Smooth muscle cell (in vitro differentiated cells): ENCODE results near the gene FOXN3. TPM values are rescaled to one million over a fixed set of nuclear protein-coding genes. Genes with fewer than 3 reads are reported as not detected.

ENCODE experiments used
- DNase-seq: peaks from one replicate; lab custom pipeline; 2025; ENCODE audit not compliant: unreplicated experiment; lab: John Stamatoyannopoulos, UW
- H2AFZ ChIP-seq: fragments of 200-600 bp; sonication (generic); 2 replicates; pipeline ENCODE4 v1.6.0; 2016; ENCODE audit warnings: antibody characterized with exemption, low read depth, mild to moderate bottlenecking
- H3F3A ChIP-seq: fragments of 200-600 bp; sonication (generic); 2 replicates; pipeline ENCODE4 v1.6.0; 2017; ENCODE audit warnings: antibody characterized with exemption, low read depth
- H3K27ac ChIP-seq: fragments of 200-600 bp; sonication (generic); 2 replicates; pipeline ENCODE4 v1.5.1; 2016; ENCODE audit warnings: low read depth, mild to moderate bottlenecking
- H3K27me3 ChIP-seq: fragments of 200-600 bp; sonication (generic); 2 replicates; pipeline ENCODE4 v1.6.1; 2016; ENCODE audit warnings: low read depth, mild to moderate bottlenecking
- H3K36me3 ChIP-seq: fragments of 200-600 bp; sonication (generic); 2 replicates; pipeline ENCODE4 v1.5.1; 2016; ENCODE audit warnings: low read depth
- H3K4me1 ChIP-seq: fragments of 200-600 bp; sonication (generic); 2 replicates; pipeline ENCODE4 v1.5.1; 2016; ENCODE audit warnings: low read depth
- H3K4me2 ChIP-seq: fragments of 200-600 bp; sonication (generic); 2 replicates; pipeline ENCODE4 v1.6.0; 2016; ENCODE audit warnings: mild to moderate bottlenecking
- H3K4me3 ChIP-seq: fragments of 200-600 bp; sonication (generic); 2 replicates; pipeline ENCODE4 v1.5.1; 2016; ENCODE audit warnings: mild to moderate bottlenecking
- H3K79me2 ChIP-seq: fragments of 200-600 bp; sonication (generic); 2 replicates; pipeline ENCODE4 v1.6.0; 2016; ENCODE audit warnings: low read depth, mild to moderate bottlenecking
- H3K9ac ChIP-seq: fragments of 200-600 bp; sonication (generic); 2 replicates; pipeline ENCODE4 v1.6.0; 2016; ENCODE audit warnings: low read depth
- H3K9me3 ChIP-seq: fragments of 200-600 bp; sonication (generic); replicated peaks from 2 replicates; pipeline ENCODE4 v1.5.1; 2016; ENCODE audit warnings: low read depth
- H4K20me1 ChIP-seq: fragments of 200-600 bp; sonication (generic); 2 replicates; pipeline ENCODE4 v1.6.0; 2016; ENCODE audit warnings: low read depth
- WGBS: methylation state at CpG from one replicate; pipeline ENCODE4 v1.1.7; 2016; ENCODE audit warnings: low lambda C conversion rate; 5-methylcytosine and 5-hydroxymethylcytosine counted together
- polyA plus RNA-seq: library from polyadenylated mRNA; unstranded; fragments of >200 nt; fragmentation: Nextera tagmentation; extraction: Ambion mirVana; gene quantifications from 2 replicates; pipeline ENCODE4 v1.2.1, GENCODE V29; 2016
- total RNA-seq: library from RNA; depleted of rRNA; stranded (reverse); fragments of >200 nt; gene quantifications from 2 replicates; pipeline ENCODE4 v1.2.3, GENCODE V29; 2014
- TF ChIP-seq, protein P1 (sequence below): fragments of 200-600 bp; sonication (generic); IDR thresholded peaks from 2 replicates; pipeline ENCODE4 v1.5.1; 2017; ENCODE audit warnings: borderline replicate concordance, mild to moderate bottlenecking, antibody characterized with exemption; ENCODE audit not compliant: insufficient read depth, poor library complexity, severe bottlenecking

Gene FOXN3
- total and polyA plus RNA-seq, 2 experiments from 2014 or later = 24.5 to 31.5 TPM

DNA sequence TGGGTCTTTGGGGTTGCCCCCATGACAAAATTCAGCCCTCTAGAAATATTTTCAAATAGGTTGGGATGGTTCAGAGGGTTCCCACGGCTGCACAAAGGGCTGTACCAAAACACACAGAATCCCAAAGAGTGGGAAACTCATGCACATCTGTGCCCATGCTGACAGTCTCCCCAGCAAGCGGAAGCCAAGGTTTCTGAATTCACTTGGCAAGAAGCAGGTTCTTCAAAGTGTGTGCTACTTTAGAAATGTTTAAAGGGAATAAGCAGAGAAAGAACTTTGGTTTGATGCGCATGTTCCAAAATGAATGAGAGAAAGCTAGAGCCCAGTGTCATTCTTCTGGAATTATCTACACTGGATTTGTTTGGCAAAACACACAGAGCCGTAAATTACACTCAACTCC, 46.7 kb downstream of the FOXN3 start:
- H3K4me3 ChIP-seq = no peak overlapping the region
- no peaks in the 10 kb centered on the region for H3K27me3 ChIP-seq
- no peaks in the 10 kb centered on the region for H3K9me3 ChIP-seq
- no peaks in the 10 kb centered on the region for H3K4me1 ChIP-seq
- TF ChIP-seq, protein P1, sequence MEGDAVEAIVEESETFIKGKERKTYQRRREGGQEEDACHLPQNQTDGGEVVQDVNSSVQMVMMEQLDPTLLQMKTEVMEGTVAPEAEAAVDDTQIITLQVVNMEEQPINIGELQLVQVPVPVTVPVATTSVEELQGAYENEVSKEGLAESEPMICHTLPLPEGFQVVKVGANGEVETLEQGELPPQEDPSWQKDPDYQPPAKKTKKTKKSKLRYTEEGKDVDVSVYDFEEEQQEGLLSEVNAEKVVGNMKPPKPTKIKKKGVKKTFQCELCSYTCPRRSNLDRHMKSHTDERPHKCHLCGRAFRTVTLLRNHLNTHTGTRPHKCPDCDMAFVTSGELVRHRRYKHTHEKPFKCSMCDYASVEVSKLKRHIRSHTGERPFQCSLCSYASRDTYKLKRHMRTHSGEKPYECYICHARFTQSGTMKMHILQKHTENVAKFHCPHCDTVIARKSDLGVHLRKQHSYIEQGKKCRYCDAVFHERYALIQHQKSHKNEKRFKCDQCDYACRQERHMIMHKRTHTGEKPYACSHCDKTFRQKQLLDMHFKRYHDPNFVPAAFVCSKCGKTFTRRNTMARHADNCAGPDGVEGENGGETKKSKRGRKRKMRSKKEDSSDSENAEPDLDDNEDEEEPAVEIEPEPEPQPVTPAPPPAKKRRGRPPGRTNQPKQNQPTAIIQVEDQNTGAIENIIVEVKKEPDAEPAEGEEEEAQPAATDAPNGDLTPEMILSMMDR = no peak
- DNase-seq = no peak
- WGBS = 98% methylated on average over 4 of the region's 4 CpGs
- no peak overlapping the region for H3K9ac ChIP-seq
- H3K79me2 ChIP-seq = peaks cover 60% of the 10 kb centered on the region
- H3K36me3 ChIP-seq = no peaks in the 10 kb centered on the region
- H3K27ac ChIP-seq = no peak overlapping the region
- no peaks in the 10 kb centered on the region for H3F3A ChIP-seq
- H4K20me1 ChIP-seq = peaks cover 13% of the 10 kb centered on the region
- no peak overlapping the region for H2AFZ ChIP-seq
- H3K4me2 ChIP-seq = no peak overlapping the region

DNA sequence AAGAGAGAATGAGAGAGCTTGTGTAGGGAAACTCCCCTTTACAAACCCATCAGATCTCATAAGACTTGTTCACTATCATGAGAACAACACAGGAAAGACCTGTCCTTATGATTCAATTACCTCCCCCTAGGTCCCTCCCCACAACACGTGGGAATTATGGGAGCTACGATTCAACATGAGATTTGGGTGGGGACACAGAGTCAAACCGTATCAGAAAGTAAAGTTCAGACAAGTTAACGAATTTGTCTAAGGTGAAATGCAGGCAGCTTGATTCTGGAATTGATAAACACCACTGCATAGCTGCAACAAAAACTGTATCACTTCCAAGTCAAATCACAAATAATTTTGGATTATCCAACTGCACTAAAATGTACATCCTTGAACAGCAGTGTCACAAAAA, 47.4 kb downstream of the FOXN3 start:
- Histone ChIP-seq H2AFZ (no peak overlapping the region), H3K27me3 (no peaks in the 10 kb centered on the region), H3K27ac (no peak overlapping the region), H3F3A (no peaks in the 10 kb centered on the region), H3K4me1 (peaks cover 4% of the 10 kb centered on the region), H3K9me3 (no peaks in the 10 kb centered on the region), H4K20me1 (peaks cover 15% of the 10 kb centered on the region), H3K4me3 (no peak overlapping the region), H3K36me3 (no peaks in the 10 kb centered on the region), H3K79me2 (peaks cover 63% of the 10 kb centered on the region), H3K9ac (no peak overlapping the region), H3K4me2 (no peak overlapping the region)
- no peak for DNase-seq
- TF ChIP-seq, protein P1 = no peak
- WGBS = 96% methylated on average over 4 of the region's 4 CpGs

DNA sequence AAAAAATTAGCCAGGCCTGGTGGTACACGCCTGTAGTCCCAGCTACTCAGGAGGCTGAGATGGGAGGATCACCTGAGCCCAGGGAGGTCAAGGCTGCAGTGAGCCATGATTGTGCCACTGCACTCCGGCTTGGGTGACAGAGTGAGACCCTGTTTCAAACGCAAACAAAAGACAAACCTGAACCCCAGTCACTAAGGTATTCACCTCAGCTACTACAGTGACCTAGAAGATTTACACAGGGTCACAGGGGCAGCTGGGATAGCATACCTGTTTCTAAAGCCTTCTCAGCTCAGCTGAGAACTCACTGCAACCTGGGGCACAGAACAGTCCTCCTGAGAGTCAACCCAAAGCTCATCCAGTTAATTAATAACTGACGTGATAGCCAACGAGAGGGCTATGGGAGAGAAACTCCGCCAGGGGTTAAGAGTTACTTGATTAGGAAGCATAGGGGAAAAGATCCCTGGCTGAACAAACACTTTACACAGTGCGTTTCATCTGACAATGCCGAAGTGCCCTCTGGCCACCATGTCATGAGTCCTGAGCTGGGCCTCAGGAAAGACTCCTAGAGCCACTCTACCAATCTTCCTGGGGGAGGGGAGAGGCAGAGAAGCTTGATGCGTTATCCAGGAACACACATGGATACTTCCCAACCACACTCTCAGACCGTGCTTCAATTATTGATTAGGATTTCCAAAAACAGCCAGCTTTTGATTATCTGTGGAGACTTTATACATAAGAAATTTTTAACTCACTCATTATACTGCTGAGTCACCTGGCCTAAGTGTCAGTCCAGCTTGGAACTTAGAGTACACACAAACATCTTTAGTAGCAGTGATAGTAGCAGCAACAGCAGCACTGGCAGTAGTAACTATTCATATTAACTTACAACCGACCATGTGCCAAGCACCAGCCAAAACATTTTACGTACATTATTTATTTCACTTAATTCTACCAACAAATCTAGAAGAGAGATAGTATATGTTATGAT, 48.2 kb downstream of the FOXN3 start:
- TF ChIP-seq, protein P1 = no peak
- DNase-seq = no peak

More for the DNA sequence above, 48.2 kb downstream of the FOXN3 start:
- Histone ChIP-seq H2AFZ (no peak overlapping the region), H3K4me2 (no peak overlapping the region), H3K27ac (no peak overlapping the region), H3K36me3 (no peaks in the 10 kb centered on the region), H3K79me2 (peaks cover 65% of the 10 kb centered on the region), H3K27me3 (no peaks in the 10 kb centered on the region), H3K4me1 (peaks cover 4% of the 10 kb centered on the region), H3K9ac (no peak overlapping the region), H3F3A (no peaks in the 10 kb centered on the region), H4K20me1 (peaks cover 22% of the 10 kb centered on the region), H3K4me3 (no peak overlapping the region), H3K9me3 (no peaks in the 10 kb centered on the region)
- 94% methylated on average over 12 of the region's 12 CpGs for WGBS
